ENCODE results near the gene GRK3. TPM values are rescaled to one million over a fixed set of nuclear protein-coding genes. Genes with fewer than 3 reads are reported as not detected.

The GRK3 gene
- total and polyA plus RNA-seq, 2 donors (not counting 3 experiments of a cell fraction or from before 2014, with no cell fraction given) = 0.68 to 4.4 TPM

DNA sequence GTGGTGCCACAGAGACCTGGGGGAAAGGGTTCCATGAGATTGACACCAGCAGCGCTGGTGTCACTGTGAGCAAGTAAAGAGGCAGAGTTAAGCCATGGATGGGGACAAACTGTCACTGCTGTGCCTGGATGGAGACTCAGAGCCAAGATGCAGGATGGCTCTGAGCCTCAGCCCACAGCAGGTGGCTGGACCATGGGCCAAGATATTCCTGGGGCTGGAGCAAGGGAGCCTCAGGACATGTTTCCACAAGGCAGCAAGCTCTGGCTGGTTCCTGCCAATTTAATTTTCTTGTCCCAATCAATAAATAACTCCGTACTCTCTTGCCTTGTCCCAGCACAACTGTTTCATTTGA, 200.5 kb downstream of the GRK3 start:
- Histone ChIP-seq H3K4me2 (ENCODE audit: insufficient read depth, low read length) (no peak overlapping the region), H4K20me1 (replicated peaks; ENCODE audit: control insufficient read depth, extremely low read depth, insufficient read depth, low read length) (no peaks in the 10 kb centered on the region), H3K9me3 (replicated peaks; ENCODE audit: control insufficient read depth, insufficient read depth, low read length) (peaks cover 4% of the 10 kb centered on the region), H3K27me3 (ENCODE audit: control insufficient read depth in 2 of 2, insufficient read depth in 2 of 2, low read length in 2 of 2) (no peaks in the 10 kb centered on the region), H3K9me1 (replicated peaks; ENCODE audit: control insufficient read depth, extremely low read depth, insufficient read depth, low read length) (no peaks in the 10 kb centered on the region), H2AFZ (ENCODE audit: low read depth, low read length) (no peak overlapping the region), H3K27ac (ENCODE audit: insufficient read depth, low read depth, low read length) (no peak overlapping the region), H3K9ac (replicated peaks; ENCODE audit: extremely low read depth, insufficient read depth, low read length) (no peak overlapping the region), H3K4me1 (ENCODE audit: control insufficient read depth, extremely low read depth, insufficient read depth, low read length) (peaks cover 15% of the 10 kb centered on the region), H3K36me3 (ENCODE audit: control insufficient read depth in 2 of 2, extremely low read depth in 1 of 2, insufficient read depth in 2 of 2, low read length in 2 of 2) (no peaks in the 10 kb centered on the region), H3K79me2 (ENCODE audit: control insufficient read depth, insufficient read depth, low read length) (no peaks in the 10 kb centered on the region), H3K4me3 (replicated peaks in 1 of 3; ENCODE audit: insufficient read depth in 1 of 3, low read depth in 1 of 3, low read length in 3 of 3) (no peak overlapping the region)
- TF ChIP-seq GATA2 (IDR thresholded peaks at IDR 0.05; ENCODE audit: insufficient read depth, insufficient read length, low read depth, low read length) (no peak), MYC (IDR thresholded peaks at IDR 0.05; ENCODE audit: low read depth, low read length) (no peak), FOS (IDR thresholded peaks at IDR 0.05; ENCODE audit: borderline replicate concordance, insufficient read depth, low read length) (no peak), JUN (IDR thresholded peaks at IDR 0.05; ENCODE audit: borderline replicate concordance, insufficient read depth, insufficient read length, low read depth) (no peak)
- TF ChIP-seq, protein P1, sequence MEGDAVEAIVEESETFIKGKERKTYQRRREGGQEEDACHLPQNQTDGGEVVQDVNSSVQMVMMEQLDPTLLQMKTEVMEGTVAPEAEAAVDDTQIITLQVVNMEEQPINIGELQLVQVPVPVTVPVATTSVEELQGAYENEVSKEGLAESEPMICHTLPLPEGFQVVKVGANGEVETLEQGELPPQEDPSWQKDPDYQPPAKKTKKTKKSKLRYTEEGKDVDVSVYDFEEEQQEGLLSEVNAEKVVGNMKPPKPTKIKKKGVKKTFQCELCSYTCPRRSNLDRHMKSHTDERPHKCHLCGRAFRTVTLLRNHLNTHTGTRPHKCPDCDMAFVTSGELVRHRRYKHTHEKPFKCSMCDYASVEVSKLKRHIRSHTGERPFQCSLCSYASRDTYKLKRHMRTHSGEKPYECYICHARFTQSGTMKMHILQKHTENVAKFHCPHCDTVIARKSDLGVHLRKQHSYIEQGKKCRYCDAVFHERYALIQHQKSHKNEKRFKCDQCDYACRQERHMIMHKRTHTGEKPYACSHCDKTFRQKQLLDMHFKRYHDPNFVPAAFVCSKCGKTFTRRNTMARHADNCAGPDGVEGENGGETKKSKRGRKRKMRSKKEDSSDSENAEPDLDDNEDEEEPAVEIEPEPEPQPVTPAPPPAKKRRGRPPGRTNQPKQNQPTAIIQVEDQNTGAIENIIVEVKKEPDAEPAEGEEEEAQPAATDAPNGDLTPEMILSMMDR (IDR thresholded peaks at IDR 0.05; ENCODE audit: extremely low read depth in 1 of 2, insufficient read depth in 1 of 2, low read depth in 1 of 2, low read length in 2 of 2) = no peak
- POLR2A ChIA-PET = no interaction called here
- dilution Hi-C loops (cut with MboI; ENCODE audit: extremely low pct_ligation_motif_present, low sequenced_read_pairs) = no loop called here
- CTCF ChIA-PET = no interaction called here
- BruUV-seq (replicated peaks) = no TSS peak
- DNase-seq (ENCODE audit: low read depth, low spot score) = no peak
- FAIRE-seq = no peak
- intact Hi-C loops (cut with micrococcal nuclease) = no loop called here

DNA sequence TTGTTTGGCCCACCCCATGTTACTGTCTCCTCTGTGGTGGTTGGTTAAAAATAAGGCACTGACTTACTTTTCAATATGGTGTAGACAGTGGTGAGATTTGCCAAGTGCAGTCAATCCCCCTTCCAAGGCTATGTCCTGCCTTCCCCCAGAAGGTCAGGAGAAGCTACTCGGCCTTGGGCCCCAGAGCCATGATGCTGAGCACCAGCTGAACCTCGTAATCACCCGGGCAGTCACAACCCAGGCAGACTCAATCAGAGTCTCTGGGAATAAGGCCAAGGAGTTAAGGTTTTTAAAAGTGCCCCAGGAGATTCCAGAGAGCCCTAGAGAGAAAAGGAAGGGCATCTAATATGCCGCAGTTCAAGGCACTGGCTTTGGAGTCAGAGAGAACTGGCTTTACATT, 201.3 kb downstream of the GRK3 start:
- FAIRE-seq (no peak), DNase-seq (ENCODE audit: low read depth, low spot score) (no peak)
- CTCF ChIA-PET = no interaction called here
- Histone ChIP-seq H3K27ac (ENCODE audit: insufficient read depth, low read depth, low read length) (no peak overlapping the region), H3K4me2 (ENCODE audit: insufficient read depth, low read length) (no peak overlapping the region), H3K27me3 (ENCODE audit: control insufficient read depth in 2 of 2, insufficient read depth in 2 of 2, low read length in 2 of 2) (no peaks in the 10 kb centered on the region), H4K20me1 (replicated peaks; ENCODE audit: control insufficient read depth, extremely low read depth, insufficient read depth, low read length) (no peaks in the 10 kb centered on the region), H3K4me1 (ENCODE audit: control insufficient read depth, extremely low read depth, insufficient read depth, low read length) (peaks cover 15% of the 10 kb centered on the region), H2AFZ (ENCODE audit: low read depth, low read length) (no peak overlapping the region), H3K9me3 (replicated peaks; ENCODE audit: control insufficient read depth, insufficient read depth, low read length) (peaks cover 4% of the 10 kb centered on the region), H3K9ac (replicated peaks; ENCODE audit: extremely low read depth, insufficient read depth, low read length) (no peak overlapping the region), H3K79me2 (ENCODE audit: control insufficient read depth, insufficient read depth, low read length) (no peaks in the 10 kb centered on the region), H3K4me3 (replicated peaks in 1 of 3; ENCODE audit: insufficient read depth in 1 of 3, low read depth in 1 of 3, low read length in 3 of 3) (no peak overlapping the region), H3K9me1 (replicated peaks; ENCODE audit: control insufficient read depth, extremely low read depth, insufficient read depth, low read length) (no peaks in the 10 kb centered on the region), H3K36me3 (ENCODE audit: control insufficient read depth in 2 of 2, extremely low read depth in 1 of 2, insufficient read depth in 2 of 2, low read length in 2 of 2) (no peaks in the 10 kb centered on the region)
- no peak for TF ChIP-seq JUN (IDR thresholded peaks at IDR 0.05; ENCODE audit: borderline replicate concordance, insufficient read depth, insufficient read length, low read depth)
- no peak for TF ChIP-seq GATA2 (IDR thresholded peaks at IDR 0.05; ENCODE audit: insufficient read depth, insufficient read length, low read depth, low read length)
- no peak for TF ChIP-seq MYC (IDR thresholded peaks at IDR 0.05; ENCODE audit: low read depth, low read length)
- no peak for TF ChIP-seq POLR2AphosphoS5 (IDR thresholded peaks at IDR 0.05; ENCODE audit: insufficient read depth, low read depth, low read length)
- no peak for TF ChIP-seq FOS (IDR thresholded peaks at IDR 0.05; ENCODE audit: borderline replicate concordance, insufficient read depth, low read length)
- TF ChIP-seq, protein P1 (IDR thresholded peaks at IDR 0.05; ENCODE audit: extremely low read depth in 1 of 2, insufficient read depth in 1 of 2, low read depth in 1 of 2, low read length in 2 of 2) = no peak
- TF ChIP-seq EZH2 (IDR thresholded peaks at IDR 0.05; ENCODE audit: borderline replicate concordance, low read depth, low read length, severe bottlenecking) = no peak
- no peak for TF ChIP-seq POLR2A (IDR thresholded peaks at IDR 0.05; ENCODE audit: low read depth, low read length)
- TF ChIP-seq, protein P2, sequence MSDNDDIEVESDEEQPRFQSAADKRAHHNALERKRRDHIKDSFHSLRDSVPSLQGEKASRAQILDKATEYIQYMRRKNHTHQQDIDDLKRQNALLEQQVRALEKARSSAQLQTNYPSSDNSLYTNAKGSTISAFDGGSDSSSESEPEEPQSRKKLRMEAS (IDR thresholded peaks at IDR 0.05; ENCODE audit: insufficient read depth, insufficient read length) = no peak
- BruUV-seq (replicated peaks) = no TSS peak
- intact Hi-C loops (cut with micrococcal nuclease) (loop anchor here (2.0 kb wide), 1 partner anchor 407 kb away; no protein-coding TSS in a partner anchor), dilution Hi-C loops (cut with MboI; ENCODE audit: extremely low pct_ligation_motif_present, low sequenced_read_pairs) (no loop called here)
- POLR2A ChIA-PET = no interaction called here
